Fibroblast of villous mesenchyme (primary cell): Measurements from ENCODE around the gene NDUFAF2. TPM values are rescaled to one million over a fixed set of nuclear protein-coding genes. Genes with fewer than 3 reads are reported as not detected.
A peak's percentile ranks its signal among the peaks of the same experiment; 100 is the strongest.

Experiments used
- DNase-seq: peaks from one replicate; pipeline ENCODE4 v3.0.0-alpha.2; 2010; ENCODE audit warnings: low read depth
- H3K4me3 ChIP-seq: 2 replicates; pipeline ENCODE4 v1.5.1; 2011; ENCODE audit warnings: low read depth, mild to moderate bottlenecking, low read length
- total RNA-seq: library from RNA; depleted of rRNA; stranded (reverse); fragments of >200 nt; gene quantifications from 2 replicates; pipeline ENCODE4 v1.2.3, GENCODE V29; 2012
- TF ChIP-seq, protein P1 (sequence below): IDR thresholded peaks from 2 replicates; pipeline ENCODE4 v1.5.1; 2012; ENCODE audit warnings: low read depth, mild to moderate bottlenecking, low read length; ENCODE audit not compliant: insufficient read depth

Gene NDUFAF2, protein sequence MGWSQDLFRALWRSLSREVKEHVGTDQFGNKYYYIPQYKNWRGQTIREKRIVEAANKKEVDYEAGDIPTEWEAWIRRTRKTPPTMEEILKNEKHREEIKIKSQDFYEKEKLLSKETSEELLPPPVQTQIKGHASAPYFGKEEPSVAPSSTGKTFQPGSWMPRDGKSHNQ
- 28.9 and 31.6 TPM in 2 replicates for total RNA-seq

DNA sequence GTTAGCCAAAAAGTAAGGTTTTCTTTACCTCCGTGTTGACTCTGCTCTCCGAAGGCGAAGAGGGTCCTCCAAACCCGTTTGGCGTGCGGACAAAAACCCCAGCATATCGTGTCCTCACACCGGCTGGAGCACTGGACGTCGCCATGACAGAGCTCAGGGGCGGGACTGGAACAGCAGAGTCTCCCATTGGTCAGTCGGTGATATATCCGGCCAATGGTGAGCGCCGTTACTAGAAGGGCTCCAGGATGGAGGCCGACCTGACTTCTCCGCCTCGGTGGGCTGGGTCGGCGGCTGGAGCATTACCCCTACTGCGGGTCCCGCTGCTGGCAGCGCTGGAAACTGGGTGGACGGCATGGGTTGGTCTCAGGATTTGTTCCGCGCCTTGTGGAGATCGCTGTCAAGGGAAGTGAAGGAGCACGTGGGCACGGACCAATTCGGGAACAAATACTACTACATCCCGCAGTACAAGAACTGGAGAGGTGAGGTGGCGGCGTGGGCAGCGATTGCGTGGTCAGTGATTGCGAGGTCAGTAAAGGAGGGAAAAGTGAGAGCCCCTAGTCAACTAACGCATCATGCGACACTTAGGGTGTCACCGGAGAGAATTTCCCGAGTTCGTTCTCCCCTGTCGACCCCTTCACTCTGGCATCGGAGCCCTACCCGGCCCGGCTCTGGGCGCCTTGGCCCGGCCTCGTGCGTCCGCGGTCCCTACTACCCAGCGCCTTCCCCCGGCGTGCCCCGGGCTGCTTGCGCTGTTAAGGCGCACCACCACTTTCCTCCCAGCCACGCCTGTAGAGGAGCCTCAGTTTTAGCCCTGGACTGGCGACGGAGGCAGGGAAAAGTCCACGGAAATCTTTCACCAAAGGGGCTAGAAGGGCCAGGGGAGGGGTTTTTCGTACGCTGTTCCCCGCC lies at the start of gene NDUFAF2, which contains the start of gene ERCC8:
NDUFAF2 (plus strand) TSS at position 302 of the 909 bp plus-strand sequence; CDS start at position 353, 51 bp downstream.
ERCC8 (minus strand) TSS at position 167 of the 909 bp plus-strand sequence; CDS start at position 105, 62 bp downstream.
- TF ChIP-seq, protein P1, sequence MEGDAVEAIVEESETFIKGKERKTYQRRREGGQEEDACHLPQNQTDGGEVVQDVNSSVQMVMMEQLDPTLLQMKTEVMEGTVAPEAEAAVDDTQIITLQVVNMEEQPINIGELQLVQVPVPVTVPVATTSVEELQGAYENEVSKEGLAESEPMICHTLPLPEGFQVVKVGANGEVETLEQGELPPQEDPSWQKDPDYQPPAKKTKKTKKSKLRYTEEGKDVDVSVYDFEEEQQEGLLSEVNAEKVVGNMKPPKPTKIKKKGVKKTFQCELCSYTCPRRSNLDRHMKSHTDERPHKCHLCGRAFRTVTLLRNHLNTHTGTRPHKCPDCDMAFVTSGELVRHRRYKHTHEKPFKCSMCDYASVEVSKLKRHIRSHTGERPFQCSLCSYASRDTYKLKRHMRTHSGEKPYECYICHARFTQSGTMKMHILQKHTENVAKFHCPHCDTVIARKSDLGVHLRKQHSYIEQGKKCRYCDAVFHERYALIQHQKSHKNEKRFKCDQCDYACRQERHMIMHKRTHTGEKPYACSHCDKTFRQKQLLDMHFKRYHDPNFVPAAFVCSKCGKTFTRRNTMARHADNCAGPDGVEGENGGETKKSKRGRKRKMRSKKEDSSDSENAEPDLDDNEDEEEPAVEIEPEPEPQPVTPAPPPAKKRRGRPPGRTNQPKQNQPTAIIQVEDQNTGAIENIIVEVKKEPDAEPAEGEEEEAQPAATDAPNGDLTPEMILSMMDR, result no peak
- peak within 1 kb of the TSS; percentile 88 for H3K4me3 ChIP-seq
- peak; percentile 93 for DNase-seq

DNA sequence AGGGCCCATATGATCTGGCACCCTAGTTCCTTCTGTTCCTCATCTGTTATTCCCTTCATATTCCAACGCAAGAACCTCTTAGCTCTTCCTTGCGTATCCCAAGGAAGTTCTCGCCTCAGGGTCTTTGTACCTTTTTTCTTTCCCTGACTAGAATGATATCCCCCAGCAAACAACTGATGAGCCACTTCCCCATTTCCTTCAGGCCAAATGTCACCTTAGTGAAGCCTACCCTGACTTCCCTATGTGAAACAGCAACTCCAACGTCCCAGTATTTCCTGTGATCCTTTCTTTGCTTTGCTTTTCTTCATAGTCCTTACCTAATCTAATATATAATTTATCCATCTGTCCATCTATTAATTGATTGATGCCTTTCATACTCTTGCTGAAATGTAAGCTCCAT lies 48.0 kb upstream of the NDUFAF2 start:
- no peak for DNase-seq
- H3K4me3 ChIP-seq, result no peak overlapping the region
- TF ChIP-seq, protein P1, result no peak

DNA sequence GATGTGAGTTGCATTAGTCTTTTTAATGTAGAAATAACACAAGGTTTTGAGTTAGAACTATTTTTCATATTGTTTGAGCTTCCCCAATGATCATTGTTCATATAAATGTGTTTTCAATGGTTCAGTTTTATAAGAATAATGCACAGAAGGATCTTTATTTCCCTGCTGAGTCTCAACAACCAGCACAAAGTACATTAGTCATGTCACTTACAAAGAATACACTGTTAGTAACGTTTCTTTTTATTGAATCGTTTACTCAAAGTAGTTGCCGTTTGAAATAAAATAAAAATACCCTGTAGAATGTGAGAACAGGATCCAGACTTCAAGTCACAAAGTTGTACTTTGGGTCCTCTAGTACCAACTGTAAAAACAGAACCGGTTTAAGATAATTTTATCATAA lies 41.6 kb upstream of the NDUFAF2 start:
- H3K4me3 ChIP-seq, result no peak overlapping the region
- TF ChIP-seq, protein P1, result no peak
- DNase-seq, result no peak

DNA sequence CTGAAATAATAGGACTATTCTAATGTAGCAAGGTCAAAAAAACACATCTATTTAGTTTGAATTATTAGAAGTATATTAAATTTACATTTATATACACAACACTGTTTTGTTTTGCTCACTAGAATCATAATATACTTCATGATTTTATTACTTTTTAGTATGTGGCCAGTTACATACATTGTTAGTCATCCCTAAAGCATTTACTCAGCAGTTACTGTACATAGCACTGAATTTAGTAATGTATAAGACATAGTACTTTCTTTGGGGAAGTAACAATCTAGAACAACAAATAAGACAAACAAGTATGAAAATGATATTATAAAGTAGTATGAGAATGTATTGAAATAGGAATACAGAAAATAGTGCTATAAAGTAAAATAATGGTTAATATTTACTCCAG lies 28.4 kb upstream of the NDUFAF2 start:
- H3K4me3 ChIP-seq, result no peak overlapping the region
- TF ChIP-seq, protein P1, result no peak
- peak; percentile 16 for DNase-seq

DNA sequence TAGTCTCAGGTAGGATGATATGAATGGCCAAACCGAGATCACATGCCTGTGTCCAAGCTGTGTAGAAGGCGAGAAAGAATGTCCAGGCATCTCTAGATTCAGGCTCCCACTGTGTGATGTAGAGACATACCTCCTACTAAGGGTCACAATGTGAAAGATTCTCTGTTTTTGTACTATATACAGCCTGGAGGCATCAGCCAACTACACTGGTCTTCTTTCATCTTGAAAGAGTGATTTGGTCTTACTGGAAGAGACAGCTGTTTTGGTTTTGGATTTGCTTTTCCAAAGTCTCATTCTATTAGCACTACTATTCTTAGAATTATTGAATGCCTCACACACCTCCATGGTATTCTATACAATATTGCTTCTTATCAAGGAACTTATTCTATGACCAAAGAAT lies 26.5 kb upstream of the NDUFAF2 start:
- TF ChIP-seq, protein P1, result no peak
- no peak for DNase-seq
- H3K4me3 ChIP-seq, result no peak overlapping the region

DNA sequence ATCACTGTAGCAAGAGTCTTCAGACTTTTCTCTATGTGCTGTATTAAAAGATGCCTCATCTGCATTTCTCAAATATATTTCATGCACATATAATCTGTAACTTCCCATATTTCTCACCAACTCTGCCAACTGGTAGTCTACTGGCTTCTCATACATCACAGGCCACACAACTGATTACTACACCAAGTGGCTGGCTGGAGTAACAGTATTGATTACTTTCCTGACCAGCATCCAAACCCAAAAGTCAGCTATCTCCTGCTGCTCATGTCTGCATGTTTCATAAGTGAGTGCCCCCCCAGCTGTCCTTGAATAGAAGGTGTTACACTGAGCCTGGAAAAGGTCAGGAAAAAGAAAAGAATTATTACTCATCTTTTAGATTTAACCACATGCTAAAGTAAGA lies 17.6 kb upstream of the NDUFAF2 start:
- no peak overlapping the region for H3K4me3 ChIP-seq
- no peak for DNase-seq
- TF ChIP-seq, protein P1, result no peak
